HG02642 (cell line): ENCODE results near the gene BIK.
A peak's percentile ranks its signal among the peaks of the same experiment; 100 is the strongest.
"Not testable (repeated sequence)": the region's sequence is repeated elsewhere in the genome, so short reads cannot be mapped to it uniquely, and the experiment has no call there.

ENCODE experiments used
- ATAC-seq: cut with Tn5 transposase; IDR thresholded peaks from one replicate; pipeline ENCODE4 v1.9.1; 2021; ENCODE audit warnings: mild to moderate bottlenecking; ENCODE audit not compliant: unreplicated experiment, poor library complexity

Gene BIK

DNA sequence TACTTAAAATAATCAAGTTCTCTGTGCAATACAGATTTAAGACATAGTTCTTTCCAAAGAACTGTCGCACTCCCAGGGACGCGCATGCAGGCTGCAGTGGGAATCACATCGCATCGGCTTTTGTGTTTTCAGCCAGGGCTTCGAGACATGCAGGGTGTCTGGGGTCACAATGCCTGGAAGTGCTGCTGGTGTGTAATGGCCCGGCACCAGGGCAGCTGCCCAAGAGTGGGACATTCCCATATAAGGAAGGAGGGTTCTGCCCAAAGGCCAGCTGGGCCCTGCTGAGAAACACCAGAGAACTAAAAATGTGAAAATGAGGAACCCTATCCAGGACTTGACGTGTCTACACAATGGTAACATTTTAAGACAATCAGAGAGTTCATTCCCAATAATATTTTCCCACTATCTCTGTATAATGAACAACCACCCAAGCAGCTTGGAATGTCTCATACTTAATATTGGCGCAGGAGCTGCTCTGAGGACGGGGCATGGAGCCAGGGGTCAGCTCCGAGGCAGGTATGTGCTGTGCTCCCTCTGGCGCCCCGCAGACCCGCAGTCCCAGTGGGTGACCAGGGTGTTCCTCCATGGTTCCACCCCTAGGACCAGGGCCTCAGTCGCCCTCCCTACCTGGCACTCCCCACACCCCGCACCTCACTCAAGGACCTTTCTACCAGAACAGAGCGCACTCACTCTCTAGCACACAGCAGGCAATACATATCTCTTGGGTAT is 21.4 kb downstream of the BIK start:
- no peak for ATAC-seq

DNA sequence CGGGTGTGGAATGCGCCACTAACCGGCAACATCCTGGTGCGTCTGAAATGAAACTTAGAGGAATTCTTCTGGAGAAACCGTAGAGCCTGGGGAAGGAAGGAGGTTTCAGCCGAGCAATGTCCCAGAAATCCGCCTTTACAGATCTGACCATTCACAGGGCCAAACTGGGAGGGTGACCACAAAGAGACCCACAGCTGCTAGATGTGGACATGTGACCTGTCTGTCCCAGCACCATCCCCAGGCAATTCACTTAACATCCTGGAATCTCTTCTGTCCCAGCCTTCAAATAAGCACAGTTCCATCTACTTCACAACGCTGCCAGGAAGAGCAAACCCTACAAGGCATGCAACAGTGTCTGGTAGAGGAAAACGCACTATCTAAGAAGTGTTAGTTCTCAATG is 22.9 kb downstream of the BIK start:
- no peak for ATAC-seq

DNA sequence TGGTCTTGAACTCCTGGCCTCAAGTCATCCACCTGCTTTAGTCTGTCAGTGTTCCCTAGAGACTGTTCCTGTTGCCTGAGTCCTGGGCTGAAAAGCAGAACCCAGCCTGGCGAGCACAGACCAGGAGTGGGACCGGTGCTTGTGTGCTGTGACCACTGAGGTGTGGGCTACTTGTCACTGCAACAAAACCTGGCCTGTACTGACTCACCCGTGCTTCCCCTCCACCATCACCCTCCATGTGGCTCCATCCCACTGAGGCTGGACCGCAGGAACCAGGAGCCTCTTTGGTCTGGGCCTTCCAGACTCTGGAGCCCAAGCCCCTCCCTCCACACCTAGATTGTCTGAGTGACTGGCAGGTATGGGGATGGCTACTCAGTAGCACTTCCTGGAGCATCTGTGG is 24.0 kb downstream of the BIK start:
- ATAC-seq = no peak

DNA sequence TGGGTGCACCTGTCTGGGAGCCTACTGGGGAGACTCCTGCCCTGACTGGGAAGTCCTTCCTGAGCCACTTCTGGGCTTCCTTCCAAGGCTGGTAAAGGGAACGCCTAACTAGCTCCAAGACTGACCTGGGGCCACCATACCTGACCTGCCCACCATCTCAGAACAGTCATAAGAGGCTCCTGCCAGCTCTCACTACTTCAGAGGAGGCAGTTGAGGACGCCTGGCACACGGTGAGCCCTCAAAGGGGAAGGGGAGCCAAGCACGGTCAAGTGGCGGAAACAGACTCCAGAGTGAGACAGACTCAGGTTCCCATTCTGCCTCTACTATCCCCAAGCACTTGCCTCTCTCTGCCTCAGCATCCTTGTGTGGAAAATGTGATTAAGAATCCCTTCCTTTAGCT is 25.0 kb downstream of the BIK start:
- ATAC-seq = no peak

DNA sequence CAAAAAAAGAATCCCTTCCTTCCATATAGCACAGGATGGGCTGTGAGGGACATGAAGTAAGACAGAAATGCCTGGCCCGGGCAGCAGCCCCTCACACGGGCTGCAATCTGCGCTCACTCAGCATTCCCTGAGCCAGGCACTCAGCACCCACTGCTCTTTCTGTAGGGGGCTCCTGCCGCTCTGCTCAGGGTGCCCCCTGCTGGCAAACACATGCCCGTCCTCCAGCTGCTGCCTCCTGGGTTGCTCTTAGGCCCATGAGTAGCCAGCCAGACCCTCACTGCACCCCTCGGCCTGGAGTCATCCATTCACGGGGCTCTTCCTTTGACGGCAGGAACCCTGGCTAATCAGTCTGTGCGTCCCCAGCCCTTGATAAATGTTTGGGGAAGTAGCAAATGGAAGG is 25.7 kb downstream of the BIK start:
- no peak for ATAC-seq

DNA sequence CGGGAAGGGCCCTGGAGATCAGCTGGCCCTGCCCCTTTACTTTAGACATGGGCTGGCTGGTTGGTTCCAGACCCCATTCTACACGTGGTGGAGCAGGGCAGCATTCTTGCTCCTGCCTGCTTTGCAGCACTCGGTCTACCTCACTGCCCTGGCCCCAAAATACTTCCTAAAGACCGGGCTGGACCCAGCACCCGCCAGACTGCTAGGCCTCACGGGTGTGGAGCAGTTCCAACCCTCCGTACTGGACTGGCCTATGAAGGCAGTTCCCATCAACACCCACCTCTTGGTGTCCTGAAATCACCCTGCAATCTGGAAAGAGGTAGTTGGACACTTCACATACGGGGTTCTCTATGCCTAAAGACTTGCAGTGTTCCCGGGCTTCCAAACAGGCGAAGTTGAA is 26.3 kb downstream of the BIK start:
- no peak for ATAC-seq

DNA sequence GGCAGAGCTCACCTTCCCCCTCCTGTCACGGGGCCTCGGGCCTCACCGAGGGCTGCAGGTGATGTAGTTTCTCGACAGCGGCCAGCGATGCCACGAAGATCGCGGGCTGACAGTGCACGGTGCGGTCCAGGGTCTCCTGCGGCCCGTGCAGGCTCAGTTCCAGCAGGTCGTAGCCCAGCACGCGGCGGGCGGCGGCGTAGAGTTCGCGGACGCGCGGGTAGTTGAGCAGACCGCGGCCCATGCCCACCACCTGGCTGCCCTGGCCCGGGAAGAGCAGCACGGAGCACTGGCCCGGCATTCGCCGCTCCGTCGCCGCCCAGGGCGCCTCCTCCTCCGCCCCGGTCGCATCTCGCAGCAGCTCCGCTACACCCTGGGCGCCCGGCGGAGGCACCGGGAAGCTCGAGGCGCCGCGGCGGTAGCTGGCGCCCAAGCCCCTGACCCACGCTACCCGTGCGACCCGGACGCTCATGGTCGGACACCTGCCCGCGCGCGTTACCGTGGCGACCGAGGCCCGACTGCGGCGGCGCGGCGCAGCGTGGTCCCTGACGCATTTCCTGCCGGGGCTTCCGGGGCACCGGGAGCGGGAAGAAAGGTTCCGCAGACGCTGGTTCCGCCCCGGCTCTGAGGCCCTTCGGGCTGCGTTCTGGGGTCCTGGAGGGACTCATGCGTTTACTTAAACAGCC is 32.5 kb downstream of the BIK start, which contains the start of gene MCAT:
Gene MCAT, minus strand, starts transcription at position 519 of the 683 bp plus-strand sequence. Its CDS starts 50 bp downstream, at position 469.
- peak; percentile 85 for ATAC-seq

DNA sequence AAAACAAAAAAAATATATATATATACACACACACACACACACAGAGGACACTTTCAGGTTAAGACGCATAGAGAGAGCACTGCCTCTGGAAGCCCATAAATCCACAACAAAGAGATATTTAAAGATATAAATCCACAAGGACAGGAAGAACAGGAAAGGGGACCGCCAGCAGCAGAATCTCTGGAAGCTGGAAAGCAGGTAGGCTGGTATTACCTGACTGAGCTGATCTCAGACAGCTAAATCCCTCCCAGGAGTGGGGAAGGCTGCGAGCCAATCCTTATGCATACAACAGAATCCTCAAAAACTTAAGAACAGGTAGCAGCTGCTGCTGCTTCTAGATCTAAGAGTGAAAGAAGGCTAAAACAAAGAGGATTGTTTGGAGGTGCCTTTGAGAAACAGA is 34.4 kb downstream of the BIK start:
- no peak for ATAC-seq

DNA sequence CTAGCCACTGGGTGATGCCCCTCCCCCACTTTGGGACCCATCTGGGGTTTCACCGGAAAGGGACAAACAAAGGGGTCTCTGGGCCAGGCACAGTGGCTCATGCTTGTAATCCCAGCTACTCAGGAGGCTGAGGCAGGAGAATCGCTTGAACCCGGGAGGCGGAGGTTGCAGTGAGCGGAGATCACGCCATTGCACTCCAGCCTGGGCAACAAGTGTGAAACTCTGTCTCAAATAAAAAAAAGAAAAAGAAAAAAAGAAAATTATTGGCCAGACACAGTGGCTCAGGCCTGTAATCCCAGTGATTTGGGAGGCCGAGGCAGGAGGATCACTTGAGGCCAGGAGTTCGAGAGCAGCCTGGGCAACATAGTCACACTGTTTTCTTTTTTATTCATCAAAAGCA is 34.8 kb downstream of the BIK start:
- ATAC-seq = not testable (repeated sequence)

DNA sequence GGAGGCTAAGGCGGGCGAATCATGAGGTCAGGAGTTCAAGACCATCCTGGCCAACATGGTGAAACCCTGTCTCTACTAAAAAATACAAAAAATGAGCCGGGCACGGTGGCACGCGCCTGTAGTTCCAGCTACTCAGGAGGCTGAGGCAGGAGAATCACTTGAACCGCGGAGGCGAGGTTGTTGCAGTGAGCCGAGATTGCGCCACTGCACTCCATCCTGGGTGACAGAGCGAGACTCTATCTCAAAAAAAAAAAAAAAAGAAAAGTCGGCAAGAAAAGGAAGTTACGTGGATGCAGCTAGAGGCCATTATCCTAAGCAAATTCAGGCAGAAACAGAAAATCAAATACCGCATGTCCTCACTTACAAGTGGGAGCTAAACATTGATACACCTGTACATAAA is 35.8 kb downstream of the BIK start:
- ATAC-seq = not testable (repeated sequence)

DNA sequence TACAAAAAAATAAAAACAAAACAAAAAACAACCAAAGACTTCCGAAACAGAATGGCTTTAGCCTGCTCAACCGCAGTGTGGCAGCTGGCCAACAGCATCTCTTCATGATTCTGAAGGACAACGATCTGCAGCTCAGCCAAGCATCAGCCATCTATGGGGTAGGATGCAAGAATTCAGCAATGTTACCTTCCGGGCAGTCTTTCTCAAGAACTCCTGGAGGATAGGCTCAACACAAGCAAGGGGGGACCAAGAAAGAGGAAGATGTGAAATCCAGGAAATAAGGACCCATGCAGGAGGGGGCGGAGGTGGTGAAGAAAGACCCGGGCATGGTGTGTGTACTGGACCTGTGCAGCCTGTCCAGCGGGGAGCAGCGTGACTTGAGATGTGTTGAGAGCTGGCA is 37.3 kb downstream of the BIK start:
- no peak for ATAC-seq

DNA sequence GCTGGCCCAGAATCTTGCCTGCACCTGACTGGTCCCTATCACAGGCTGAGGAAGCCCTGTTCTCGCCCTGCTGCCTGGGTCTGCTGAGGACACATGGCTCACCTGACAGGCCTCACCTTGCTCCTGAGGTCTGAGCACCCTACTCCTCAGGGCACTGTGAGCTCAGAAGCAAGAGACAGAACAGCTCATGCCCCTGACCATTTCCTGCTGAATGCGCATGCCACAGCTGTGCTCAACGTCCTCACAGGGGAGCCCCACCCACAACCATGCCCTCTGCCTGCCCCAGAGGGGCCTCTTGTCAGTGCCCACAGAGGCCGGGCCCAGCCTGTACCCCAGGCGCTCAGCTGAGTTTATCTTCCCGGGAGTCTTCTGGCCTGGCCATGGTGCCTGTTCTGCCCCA is 38.0 kb downstream of the BIK start:
- no peak for ATAC-seq

DNA sequence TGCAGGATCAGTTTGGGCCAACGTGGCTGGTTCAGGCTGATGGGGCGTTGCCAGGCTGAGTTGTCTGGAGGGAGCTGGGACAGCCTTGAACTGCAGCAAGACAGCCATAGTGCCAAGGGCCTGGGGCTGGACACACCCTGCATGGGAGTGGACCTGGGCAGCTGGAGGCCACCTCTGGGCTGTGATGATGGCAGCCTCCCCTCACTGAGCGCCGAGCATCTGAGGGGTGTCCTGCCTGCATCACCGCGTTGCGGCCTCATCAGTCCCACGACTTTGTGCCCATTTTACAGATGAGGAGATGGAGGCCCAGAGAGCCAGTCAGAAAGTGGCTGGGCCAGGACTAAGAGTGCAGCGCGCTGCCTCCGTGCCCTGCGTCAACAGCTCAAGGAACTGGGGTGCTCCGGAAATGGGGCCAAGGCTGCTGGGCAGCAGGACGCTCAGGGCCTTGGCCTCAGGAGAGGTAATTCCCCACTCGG is 40.2 kb downstream of the BIK start:
- no peak for ATAC-seq

DNA sequence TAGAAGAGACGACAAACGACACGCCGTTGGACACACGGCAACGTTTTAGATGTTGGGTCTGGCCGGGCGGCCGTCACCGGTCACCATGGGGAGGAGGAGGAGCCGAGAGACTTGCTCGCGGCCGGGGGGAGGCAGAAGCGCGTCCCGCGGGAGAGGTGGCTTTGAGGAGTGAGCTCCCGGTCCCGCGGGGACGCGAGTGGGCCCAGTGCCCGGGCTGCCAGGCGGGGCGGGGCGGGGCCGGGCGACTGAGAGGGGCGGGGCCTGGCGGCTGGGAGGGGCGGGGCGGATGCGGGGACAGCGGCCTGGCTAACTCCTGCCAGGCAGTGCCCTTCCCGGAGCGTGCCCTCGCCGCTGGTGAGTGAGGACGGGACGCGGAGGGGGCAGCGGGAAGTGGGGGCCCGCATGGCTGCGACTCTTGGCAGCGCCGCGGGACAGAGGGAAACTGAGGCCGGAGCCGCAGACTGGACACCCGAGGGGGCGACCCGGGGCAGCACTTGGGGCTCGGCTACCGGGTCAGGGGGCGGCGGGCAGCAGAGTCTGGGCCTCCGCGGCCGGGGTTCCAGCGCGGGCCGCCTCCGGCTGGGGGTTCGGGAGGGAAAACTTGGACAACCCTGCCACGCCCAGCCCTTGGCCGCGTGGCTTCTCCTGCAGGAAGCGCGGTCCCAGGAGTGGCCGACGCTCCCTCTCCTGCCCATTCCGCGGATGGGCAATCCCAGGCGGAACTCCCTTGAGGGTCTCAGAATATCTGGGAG is 40.9 kb downstream of the BIK start, which contains the start of gene TSPO:
Gene TSPO, plus strand, starts transcription at position 309 of the 752 bp plus-strand sequence. CDS start 7,680 bp downstream, outside the sequence.
- no peak for ATAC-seq

DNA sequence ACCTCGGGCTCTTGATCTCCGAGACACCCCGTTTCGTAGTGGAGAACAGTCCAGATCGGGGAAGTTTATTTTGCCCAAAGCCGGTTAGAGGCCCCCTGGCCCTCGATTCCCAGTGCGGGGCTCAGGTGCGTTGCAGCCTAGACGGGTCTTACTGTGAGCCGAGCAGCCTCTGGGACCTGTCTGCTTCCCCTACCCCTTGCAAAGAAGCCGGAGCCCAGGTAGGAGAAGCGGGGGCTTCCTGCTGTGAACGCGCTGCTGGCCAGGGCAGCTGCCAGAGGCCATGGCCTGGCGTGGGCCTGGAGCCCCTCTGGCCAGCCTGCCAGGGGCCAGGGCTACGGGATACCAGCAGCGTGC is 41.4 kb downstream of the BIK start:
- ATAC-seq = no peak

DNA sequence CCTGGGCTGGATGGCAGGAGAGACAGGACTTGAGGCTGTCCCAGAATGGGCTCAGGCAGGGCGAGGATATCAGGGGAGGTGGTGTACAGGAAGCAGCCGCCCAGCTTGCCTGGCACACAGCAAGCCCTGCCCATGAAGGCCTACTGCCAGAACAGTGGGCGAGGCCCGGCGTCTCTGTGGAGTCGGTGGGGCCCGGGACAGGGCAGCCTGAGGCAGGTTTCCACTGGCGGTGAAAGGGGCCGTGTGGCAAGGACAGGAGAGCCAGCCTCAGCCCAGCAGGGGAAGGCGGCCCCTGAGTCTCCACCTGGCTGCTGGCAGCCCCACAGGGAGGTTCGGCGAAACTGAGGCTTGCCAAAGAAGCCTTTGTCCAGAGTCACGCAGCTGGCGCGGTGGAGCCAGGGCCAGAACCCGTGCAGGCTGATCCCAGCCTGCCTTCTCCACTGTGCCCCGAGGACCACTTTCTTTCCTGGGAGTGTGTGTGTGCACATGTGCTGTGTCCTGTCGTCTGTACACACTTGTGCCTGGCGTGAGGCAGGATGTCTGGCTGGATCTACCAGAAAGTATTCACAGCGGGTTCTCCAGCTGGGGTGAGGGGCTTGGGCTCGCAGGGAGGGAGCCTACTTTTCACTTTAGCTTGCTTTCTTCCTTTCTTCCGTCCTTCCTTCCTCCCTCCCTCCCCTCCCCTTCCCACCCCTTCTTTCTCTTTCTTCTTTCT is 42.0 kb downstream of the BIK start:
- ATAC-seq = no peak

DNA sequence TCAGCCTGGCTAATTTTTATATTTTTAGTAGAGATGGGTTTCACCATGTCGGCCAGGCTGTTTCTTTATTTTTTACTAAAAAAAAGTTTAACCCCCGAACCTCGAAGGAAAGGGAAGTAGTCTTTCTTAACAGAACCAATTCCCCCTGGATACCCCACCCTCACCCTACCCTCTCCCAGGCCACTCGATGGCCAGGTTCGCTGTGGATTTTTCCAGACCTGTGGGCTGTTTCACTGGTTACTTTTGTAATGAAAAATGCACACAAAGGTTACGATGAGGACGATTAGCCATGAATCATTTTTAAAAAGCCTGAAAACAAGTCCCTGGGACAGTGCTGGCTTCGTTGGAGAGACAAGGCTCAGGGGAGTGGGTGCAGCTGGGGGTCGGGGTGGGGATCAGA is 43.3 kb downstream of the BIK start:
- ATAC-seq = no peak

DNA sequence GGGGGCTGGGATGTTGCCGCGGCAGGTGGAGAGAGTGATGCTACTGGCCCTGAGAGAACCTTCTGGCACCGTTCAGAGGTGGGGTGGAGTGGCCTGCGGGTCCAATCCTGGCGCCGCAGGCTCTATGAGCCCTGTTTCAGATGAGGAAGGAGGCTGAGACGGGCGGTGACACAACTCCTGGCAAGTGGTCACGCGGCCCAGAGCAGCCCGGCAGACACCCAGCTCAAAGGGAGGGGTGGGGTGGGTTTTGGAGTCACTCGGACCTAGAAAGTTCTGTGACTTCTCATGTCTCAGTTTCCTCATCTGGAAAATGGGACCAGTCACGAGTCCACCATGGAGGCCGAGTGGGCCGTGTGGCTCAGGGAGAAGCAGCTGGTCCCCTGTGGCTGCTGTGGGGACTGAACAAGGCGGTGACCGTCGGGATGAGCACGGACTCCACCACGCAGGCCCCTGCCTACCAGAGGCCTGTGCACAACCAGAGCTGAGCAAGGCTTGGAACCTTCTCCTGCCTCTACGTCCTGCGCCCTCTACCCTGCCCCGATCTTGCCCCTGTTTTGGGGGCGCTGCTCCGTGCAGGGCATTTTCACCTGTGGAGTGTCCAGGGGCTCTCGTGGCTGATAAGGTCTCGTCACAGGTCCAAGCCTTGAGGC is 44.5 kb downstream of the BIK start:
- ATAC-seq = no peak

DNA sequence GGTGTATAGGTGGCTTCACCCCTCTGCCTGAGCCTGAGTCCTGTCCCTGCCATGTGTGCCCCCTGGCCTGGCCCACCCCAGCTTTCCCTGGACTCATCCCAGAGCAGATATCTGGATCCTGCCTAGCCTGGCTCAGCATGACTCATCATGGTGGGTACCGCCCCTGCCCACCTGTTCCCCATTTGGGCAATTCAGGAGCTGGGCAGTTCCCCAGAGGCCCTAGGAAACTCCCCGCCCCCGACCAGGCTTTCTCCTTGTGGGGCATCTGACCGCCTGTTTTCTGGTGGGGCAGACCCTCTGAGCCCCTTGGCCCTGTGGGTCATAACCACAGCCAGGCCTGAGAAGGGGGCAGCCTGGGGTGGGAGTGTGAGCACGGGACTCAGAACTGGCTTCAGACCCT is 45.2 kb downstream of the BIK start:
- ATAC-seq = no peak

DNA sequence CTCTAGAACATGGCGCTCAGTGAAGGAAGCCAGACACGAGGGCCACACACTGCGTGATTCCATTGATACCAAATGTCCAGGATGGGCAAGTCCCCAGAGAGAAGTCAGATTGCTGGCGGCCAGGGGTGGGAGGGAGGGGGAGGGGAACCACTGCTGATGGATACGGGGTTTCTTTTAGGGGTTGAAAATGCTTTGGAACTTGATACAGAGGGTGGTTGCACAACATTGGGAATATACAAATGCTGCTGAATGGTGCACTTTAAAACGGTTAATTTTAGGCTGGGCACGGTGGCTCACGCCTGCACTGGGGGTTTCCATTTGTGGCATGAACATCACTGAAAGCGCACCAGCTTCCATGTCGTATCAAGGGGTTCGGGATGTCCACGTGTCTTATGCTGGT is 45.9 kb downstream of the BIK start:
- ATAC-seq = no peak
